ENCODE measurements around the gene H3-3A. TPM values are rescaled to one million over a fixed set of nuclear protein-coding genes. Genes with fewer than 3 reads are reported as not detected.

H3-3A gene
- total and polyA plus RNA-seq, 4 donors: 76.6 to 338 (median 189) TPM

DNA sequence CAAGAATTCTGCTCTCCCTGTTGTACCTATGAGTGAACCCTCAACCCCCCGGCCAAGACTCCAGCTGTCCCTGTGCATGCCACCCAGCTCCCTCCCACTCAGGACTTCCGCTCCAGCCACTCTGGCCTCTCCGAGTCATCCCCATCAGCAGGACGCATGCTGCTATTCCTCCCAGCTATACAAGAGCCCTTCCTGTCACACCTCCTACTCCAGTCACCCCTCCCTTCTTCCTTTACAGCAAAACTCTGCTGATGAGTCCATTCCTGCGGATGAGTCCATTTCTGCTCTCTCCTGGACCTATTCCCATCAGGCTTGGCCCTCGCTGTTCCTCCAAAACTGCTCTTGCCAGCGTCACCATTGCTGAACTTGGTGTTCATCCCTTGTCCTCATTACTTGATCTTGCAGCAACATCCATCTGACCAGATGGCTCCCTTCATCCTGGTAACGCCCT is 42.2 kb downstream of the H3-3A start (continued):
- TF ChIP-seq NR2F2 (IDR thresholded peaks at IDR 0.05): no peak

GRCh38 chr1:226107471-226108460 is 45.2 kb downstream of the H3-3A start:
- Histone ChIP-seq H3K4me3 (ENCODE audit: low read depth in 1 of 3, low read length in 3 of 3) (no peak overlapping the region), H3K27me3 (ENCODE audit: control insufficient read depth in 4 of 4, insufficient read depth in 4 of 4, low read length in 3 of 4) (no peaks in the 10 kb centered on the region), H3K9ac (ENCODE audit: low read depth in 1 of 2, low read length in 2 of 2) (no peak overlapping the region), H3K36me3 (ENCODE audit: control insufficient read depth in 4 of 4, insufficient read depth in 3 of 4, low read depth in 1 of 4, low read length in 3 of 4) (no peaks in the 10 kb centered on the region), H3K9me3 (ENCODE audit: control insufficient read depth in 4 of 4, low read length in 3 of 4) (no peaks in the 10 kb centered on the region), H3K4me1 (ENCODE audit: control insufficient read depth in 4 of 4, insufficient read depth in 4 of 4, low read length in 3 of 4) (peaks cover 3 to 21% (median 12%) of the 10 kb centered on the region in 4 donors), H3K27ac (ENCODE audit: low read depth in 1 of 2, low read length in 2 of 2) (no peak overlapping the region)
- TF ChIP-seq GABPA (IDR thresholded peaks at IDR 0.05 in 1 of 2, conservative IDR thresholded peaks at IDR 0.05 in 1 of 2): no peak
- no peak for TF ChIP-seq ATF3 (IDR thresholded peaks at IDR 0.05)
- no peak for TF ChIP-seq HNF4A (conservative IDR thresholded peaks at IDR 0.05)
- no peak for TF ChIP-seq NR2F2 (IDR thresholded peaks at IDR 0.05)
- no peak for TF ChIP-seq EGR1 (IDR thresholded peaks at IDR 0.05; ENCODE audit: low read depth in 2 of 2)
- no peak for TF ChIP-seq TAF1 (conservative IDR thresholded peaks at IDR 0.05)
- TF ChIP-seq, protein P1, sequence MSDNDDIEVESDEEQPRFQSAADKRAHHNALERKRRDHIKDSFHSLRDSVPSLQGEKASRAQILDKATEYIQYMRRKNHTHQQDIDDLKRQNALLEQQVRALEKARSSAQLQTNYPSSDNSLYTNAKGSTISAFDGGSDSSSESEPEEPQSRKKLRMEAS (IDR thresholded peaks at IDR 0.05): no peak
- no peak for TF ChIP-seq HNF4G (IDR thresholded peaks at IDR 0.05)
- no peak for TF ChIP-seq RAD21 (IDR thresholded peaks at IDR 0.05)
- TF ChIP-seq JUND (IDR thresholded peaks at IDR 0.05): no peak
- TF ChIP-seq FOXA1 (IDR thresholded peaks at IDR 0.05): no peak
- no peak for TF ChIP-seq FOXA2 (IDR thresholded peaks at IDR 0.05)
- no peak for TF ChIP-seq YY1 (IDR thresholded peaks at IDR 0.05)
- no peak for TF ChIP-seq SP1 (IDR thresholded peaks at IDR 0.05)
- TF ChIP-seq, protein P2, sequence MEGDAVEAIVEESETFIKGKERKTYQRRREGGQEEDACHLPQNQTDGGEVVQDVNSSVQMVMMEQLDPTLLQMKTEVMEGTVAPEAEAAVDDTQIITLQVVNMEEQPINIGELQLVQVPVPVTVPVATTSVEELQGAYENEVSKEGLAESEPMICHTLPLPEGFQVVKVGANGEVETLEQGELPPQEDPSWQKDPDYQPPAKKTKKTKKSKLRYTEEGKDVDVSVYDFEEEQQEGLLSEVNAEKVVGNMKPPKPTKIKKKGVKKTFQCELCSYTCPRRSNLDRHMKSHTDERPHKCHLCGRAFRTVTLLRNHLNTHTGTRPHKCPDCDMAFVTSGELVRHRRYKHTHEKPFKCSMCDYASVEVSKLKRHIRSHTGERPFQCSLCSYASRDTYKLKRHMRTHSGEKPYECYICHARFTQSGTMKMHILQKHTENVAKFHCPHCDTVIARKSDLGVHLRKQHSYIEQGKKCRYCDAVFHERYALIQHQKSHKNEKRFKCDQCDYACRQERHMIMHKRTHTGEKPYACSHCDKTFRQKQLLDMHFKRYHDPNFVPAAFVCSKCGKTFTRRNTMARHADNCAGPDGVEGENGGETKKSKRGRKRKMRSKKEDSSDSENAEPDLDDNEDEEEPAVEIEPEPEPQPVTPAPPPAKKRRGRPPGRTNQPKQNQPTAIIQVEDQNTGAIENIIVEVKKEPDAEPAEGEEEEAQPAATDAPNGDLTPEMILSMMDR (IDR thresholded peaks at IDR 0.05; ENCODE audit: low read depth, low read length, missing input control): no peak
- no peak for TF ChIP-seq REST (IDR thresholded peaks at IDR 0.05)
- no peak for DNase-seq (ENCODE audit: low spot score)
- WGBS: 78% methylated on average over 3 of the region's 3 CpGs

Data from liver (tissue), 9 donors.